Bone marrow (tissue), 2 donors: ENCODE measurements around the gene TSPAN8.
"Not testable (repeated sequence)": the region's sequence is repeated elsewhere in the genome, so short reads cannot be mapped to it uniquely, and the experiment has no call there.

ENCODE experiments used
- DNase-seq, 2 donors: peaks; one replicate each; lab custom pipeline; 2025; lab: John Stamatoyannopoulos, UW

The TSPAN8 gene

GRCh38 chr12:71128191-71128788 is 29.5 kb downstream of the TSPAN8 start:
- no peak for DNase-seq

DNA sequence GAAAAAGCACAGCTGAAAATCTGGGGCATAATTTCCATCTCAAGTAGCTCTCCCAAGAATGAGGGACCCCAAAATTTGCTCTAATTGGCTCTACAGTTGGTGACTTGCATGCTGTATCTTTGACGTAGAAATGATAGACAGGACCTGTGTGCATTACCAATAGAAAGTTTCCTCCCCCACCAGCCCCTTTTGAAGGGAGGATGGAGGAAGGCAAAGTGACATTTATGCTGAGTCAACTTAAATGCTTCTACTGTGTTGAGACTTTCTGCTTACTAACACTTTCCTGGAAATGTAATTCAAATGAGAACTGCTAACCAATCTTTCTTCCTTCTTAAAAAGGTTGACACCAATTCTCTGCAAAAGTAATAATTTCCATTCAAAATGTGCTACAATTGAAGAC is 31.9 kb downstream of the TSPAN8 start:
- DNase-seq: no peak

GRCh38 chr12:71125515-71125914 is 32.3 kb downstream of the TSPAN8 start:
- no peak for DNase-seq

GRCh38 chr12:71124835-71125460 is 32.9 kb downstream of the TSPAN8 start:
- no peak for DNase-seq

DNA sequence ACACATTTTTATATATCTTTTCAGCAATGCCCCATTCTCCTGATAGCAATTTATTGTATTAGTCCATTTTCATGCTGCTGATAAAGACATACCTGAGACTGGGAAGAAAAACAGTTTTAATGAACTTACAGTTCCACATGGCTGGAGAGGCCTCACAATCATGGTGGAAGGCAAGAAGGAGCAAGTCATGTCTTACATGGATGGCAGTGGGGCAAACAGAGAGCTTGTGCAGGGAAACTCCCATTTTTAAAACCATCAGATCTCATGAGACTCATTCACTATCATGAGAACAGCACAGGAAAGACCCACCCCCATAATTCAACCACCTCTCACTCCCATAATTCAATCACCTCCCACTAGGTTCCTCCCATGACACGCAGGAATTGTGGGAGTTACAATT is 44.7 kb downstream of the TSPAN8 start:
- not testable (repeated sequence) for DNase-seq

GRCh38 chr12:71109834-71110233 is 48.0 kb downstream of the TSPAN8 start:
- DNase-seq: no peak

DNA sequence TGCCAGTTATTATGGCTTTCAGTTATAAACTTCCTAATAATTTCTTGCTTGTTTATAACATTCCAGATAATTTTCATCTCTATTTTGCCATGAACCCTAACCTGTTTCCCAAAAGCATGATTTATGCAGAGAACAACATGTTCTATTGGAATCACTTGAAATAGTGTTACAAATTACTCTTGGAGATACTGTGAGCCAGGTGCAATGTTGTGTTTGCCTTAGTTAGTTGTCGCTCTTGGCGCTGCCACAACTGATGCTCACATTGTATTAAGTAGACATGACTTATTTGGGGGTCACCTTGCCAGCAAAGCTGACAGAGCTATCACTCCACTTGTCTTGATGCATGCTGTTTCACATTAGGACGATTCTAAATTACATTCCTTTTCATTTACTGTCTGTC is 49.4 kb downstream of the TSPAN8 start:
- DNase-seq: no peak

DNA sequence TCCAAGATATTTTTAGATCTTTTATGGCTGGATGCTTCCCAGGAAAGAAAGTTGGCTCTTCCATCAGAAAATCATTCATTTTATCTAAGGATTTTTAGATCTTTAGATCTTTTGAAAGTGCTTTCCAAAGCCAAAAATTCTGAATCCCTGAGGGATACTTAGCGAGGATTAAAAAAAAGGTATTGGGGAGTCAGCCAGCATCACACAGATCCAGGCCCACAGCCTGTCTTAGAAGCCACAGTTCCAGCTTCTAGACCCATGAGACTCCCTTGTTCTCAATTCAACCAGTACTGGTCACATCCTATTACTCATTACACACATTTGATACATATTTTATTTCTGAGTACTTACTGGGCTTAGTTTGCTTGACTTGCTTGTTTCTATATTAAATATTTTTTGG is 49.9 kb downstream of the TSPAN8 start:
- no peak for DNase-seq

DNA sequence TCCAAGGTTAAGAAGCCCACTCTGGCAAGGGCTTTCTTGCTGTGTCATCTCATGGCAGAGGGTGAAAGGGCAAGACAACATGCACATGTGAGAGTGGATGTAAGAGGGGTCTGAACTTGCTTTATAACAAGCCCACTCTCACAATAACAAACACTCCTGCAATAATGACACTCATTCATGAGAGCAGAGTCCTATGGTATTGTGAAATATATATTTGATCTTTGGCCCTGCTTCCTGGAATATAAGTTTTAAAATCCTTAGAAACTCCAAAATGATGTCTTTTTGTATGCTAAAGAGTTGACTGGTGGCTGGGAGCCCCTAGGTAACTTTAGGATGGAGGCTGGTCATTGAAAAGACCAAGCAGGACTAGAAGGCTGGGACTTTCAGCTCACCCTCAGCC is 51.8 kb downstream of the TSPAN8 start:
- DNase-seq: no peak

GRCh38 chr12:71092290-71092689 is 65.5 kb downstream of the TSPAN8 start:
- no peak for DNase-seq

DNA sequence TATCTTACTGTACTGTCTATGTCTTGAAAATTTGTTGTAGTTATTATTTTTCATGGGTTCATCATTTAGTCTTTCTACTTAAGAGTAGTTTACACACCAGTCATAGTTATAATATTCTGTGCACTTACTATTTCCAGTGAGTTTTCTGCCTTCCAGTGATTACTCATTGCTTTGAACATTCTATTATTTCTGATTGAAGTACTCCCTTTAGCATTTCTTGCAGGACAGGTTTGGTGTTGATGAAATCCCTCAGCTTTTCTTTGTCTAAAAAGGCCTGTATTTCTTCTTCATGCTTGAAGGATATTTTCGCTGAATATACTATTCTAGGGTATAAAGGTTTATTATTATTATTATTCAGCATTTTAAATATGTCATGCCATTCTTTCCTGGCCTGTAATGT is 66.8 kb downstream of the TSPAN8 start:
- DNase-seq: no peak

DNA sequence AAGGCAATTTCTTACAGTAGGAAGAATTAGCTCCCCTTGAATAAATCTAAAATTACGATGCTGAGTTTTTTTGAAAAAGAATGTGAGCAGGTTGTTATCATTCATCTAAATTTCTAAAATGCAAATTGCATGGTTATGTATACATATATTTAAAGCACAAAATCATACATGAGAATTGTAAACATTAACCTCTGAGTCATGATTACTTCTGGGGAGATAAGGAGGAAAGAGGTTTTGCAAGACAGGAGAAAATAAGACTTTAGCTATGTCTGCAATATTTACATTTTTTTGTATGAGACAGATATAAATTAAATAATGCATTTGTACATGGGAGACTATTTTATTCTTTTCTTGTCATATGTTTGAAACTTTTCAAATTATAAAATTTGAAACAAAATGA is 72.2 kb downstream of the TSPAN8 start:
- DNase-seq: no peak

DNA sequence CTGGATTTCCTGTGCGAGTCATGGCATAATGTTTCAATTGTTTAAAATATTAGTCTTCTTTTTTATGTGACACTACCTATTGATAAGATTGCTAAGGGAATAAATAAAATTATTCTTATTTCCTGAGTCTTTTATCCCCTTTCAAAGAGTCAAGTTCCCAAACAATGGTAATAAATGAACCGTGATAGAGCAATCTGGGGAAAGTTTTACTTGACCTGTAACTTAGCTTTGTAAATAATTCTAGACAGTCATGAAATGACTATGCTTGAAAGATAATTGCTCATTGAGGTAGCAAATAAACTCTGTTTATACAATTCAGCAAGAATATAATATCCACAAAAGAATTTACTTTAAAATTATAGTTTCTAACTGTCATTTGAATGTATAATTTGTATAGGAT is 82.1 kb downstream of the TSPAN8 start:
- DNase-seq: no peak
